K562 (cell line): Measurements from ENCODE around the gene TMPO. TPM values are rescaled to one million over a fixed set of nuclear protein-coding genes. Genes with fewer than 3 reads are reported as not detected.

Experiments used
- CXXC5 ChIP-seq: fragments of 250-450 bp; sonication (Bioruptor Pico); IDR thresholded peaks from 2 replicates; pipeline ENCODE4 v1.8.0; 2022; ENCODE audit warnings: inconsistent platforms, mild to moderate bottlenecking, moderate library complexity
- HDAC3 ChIP-seq: fragments of 450-650 bp; IDR thresholded peaks from 2 replicates; pipeline ENCODE4 v1.6.1; 2018; ENCODE audit warnings: borderline replicate concordance, mild to moderate bottlenecking, moderate library complexity; ENCODE audit not compliant: partially characterized antibody
- LEF1 ChIP-seq: fragments of 450-650 bp; IDR thresholded peaks from 2 replicates; pipeline ENCODE4 v1.6.1; 2016; ENCODE audit warnings: mild to moderate bottlenecking
- NFE2 ChIP-seq: IDR thresholded peaks from 2 replicates; pipeline ENCODE4 v1.6.1; 2014; ENCODE audit warnings: antibody characterized with exemption, low read depth
- ZBTB17 ChIP-seq: fragments of 450-650 bp; formaldehyde crosslinking; IDR thresholded peaks from 2 replicates; pipeline ENCODE4 v1.4.0; 2020; ENCODE audit warnings: mild to moderate bottlenecking
- ZNF12 ChIP-seq: sonication (generic); formaldehyde crosslinking; IDR thresholded peaks from 2 replicates; pipeline ENCODE4 v1.4.0; 2020; ENCODE audit warnings: mild to moderate bottlenecking, missing genetic modification reagents
- polyA plus RNA-seq, 8 experiments: library from polyadenylated mRNA; depleted of rRNA in 4 of 8; stranded (reverse) in 5 of 8; unstranded in 3 of 8; fragments of >200 nt; fragmentation: Nextera tagmentation in 2 of 8; fragmentation: Illumina TruSeq in 1 of 8; extraction: Ambion mirVana in 2 of 8; extraction: Trizol in 1 of 8; gene quantifications; 2 replicates each; pipeline versions ENCODE4 v1.2.1 to v1.2.3, GENCODE V29; 2011 to 2014; ENCODE audit warnings: inconsistent platforms in 1 of 8, missing spikeins in 1 of 8
- total RNA-seq, 7 experiments: library from RNA; depleted of rRNA in 6 of 7; stranded (reverse); fragments of >200 nt in 6 of 7; fragmentation: Illumina TruSeq in 2 of 7; extraction: Trizol in 2 of 7; gene quantifications; 2 replicates each; pipeline versions ENCODE4 v1.2.1 to v1.2.3, GENCODE V29; 2011 to 2021; ENCODE audit warnings: low replicate concordance in 1 of 7
- TF ChIP-seq, protein P1 (sequence below): fragments of 450-650 bp; IDR thresholded peaks from 2 replicates; pipeline ENCODE4 v1.6.1; 2016; ENCODE audit warnings: mild to moderate bottlenecking, moderate library complexity

TMPO gene
- total and polyA plus RNA-seq, 9 of the 15 experiments (the other 6 are each of a cell fraction or from before 2014, with no cell fraction given) = 62.1 to 263 (median 182) TPM

DNA sequence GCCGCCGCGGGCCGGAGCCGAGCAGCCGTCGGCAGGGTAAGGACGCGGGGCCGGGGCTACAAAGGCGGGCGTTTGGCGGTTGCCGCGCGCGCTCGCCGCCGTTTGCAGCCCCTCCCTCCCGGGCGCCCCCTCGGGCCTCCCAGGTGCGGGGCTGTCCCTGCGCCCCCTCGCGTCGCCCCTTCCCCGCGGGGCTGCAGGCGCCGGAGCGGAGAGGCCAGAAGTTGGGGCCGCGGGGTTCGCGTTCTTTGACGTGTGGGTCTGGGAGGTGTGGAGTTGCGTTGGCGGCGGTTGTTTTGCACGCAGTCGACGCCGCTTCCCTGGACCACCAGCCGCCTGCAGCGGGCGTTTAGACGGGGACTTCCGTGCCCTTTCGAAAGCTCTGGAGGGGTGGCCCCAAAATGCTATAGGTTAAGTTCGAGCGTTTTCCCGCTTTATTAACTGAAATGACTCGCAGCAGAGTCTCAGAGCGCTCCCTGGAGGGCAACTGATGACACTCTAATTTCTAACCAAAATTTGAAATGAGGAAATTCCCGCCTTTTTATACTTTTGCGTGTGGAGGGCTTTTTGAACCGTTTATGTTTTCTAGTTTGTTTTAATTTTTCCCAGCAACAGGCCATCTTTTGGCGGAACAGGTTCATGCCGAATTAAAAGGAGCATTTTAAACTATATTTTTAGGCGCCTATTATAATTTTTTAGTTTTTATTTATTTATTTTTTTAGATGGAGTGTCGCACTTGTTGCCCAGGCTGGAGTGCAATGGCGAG lies 902 bp downstream of the TMPO start (continued):
- TF ChIP-seq, protein P1, sequence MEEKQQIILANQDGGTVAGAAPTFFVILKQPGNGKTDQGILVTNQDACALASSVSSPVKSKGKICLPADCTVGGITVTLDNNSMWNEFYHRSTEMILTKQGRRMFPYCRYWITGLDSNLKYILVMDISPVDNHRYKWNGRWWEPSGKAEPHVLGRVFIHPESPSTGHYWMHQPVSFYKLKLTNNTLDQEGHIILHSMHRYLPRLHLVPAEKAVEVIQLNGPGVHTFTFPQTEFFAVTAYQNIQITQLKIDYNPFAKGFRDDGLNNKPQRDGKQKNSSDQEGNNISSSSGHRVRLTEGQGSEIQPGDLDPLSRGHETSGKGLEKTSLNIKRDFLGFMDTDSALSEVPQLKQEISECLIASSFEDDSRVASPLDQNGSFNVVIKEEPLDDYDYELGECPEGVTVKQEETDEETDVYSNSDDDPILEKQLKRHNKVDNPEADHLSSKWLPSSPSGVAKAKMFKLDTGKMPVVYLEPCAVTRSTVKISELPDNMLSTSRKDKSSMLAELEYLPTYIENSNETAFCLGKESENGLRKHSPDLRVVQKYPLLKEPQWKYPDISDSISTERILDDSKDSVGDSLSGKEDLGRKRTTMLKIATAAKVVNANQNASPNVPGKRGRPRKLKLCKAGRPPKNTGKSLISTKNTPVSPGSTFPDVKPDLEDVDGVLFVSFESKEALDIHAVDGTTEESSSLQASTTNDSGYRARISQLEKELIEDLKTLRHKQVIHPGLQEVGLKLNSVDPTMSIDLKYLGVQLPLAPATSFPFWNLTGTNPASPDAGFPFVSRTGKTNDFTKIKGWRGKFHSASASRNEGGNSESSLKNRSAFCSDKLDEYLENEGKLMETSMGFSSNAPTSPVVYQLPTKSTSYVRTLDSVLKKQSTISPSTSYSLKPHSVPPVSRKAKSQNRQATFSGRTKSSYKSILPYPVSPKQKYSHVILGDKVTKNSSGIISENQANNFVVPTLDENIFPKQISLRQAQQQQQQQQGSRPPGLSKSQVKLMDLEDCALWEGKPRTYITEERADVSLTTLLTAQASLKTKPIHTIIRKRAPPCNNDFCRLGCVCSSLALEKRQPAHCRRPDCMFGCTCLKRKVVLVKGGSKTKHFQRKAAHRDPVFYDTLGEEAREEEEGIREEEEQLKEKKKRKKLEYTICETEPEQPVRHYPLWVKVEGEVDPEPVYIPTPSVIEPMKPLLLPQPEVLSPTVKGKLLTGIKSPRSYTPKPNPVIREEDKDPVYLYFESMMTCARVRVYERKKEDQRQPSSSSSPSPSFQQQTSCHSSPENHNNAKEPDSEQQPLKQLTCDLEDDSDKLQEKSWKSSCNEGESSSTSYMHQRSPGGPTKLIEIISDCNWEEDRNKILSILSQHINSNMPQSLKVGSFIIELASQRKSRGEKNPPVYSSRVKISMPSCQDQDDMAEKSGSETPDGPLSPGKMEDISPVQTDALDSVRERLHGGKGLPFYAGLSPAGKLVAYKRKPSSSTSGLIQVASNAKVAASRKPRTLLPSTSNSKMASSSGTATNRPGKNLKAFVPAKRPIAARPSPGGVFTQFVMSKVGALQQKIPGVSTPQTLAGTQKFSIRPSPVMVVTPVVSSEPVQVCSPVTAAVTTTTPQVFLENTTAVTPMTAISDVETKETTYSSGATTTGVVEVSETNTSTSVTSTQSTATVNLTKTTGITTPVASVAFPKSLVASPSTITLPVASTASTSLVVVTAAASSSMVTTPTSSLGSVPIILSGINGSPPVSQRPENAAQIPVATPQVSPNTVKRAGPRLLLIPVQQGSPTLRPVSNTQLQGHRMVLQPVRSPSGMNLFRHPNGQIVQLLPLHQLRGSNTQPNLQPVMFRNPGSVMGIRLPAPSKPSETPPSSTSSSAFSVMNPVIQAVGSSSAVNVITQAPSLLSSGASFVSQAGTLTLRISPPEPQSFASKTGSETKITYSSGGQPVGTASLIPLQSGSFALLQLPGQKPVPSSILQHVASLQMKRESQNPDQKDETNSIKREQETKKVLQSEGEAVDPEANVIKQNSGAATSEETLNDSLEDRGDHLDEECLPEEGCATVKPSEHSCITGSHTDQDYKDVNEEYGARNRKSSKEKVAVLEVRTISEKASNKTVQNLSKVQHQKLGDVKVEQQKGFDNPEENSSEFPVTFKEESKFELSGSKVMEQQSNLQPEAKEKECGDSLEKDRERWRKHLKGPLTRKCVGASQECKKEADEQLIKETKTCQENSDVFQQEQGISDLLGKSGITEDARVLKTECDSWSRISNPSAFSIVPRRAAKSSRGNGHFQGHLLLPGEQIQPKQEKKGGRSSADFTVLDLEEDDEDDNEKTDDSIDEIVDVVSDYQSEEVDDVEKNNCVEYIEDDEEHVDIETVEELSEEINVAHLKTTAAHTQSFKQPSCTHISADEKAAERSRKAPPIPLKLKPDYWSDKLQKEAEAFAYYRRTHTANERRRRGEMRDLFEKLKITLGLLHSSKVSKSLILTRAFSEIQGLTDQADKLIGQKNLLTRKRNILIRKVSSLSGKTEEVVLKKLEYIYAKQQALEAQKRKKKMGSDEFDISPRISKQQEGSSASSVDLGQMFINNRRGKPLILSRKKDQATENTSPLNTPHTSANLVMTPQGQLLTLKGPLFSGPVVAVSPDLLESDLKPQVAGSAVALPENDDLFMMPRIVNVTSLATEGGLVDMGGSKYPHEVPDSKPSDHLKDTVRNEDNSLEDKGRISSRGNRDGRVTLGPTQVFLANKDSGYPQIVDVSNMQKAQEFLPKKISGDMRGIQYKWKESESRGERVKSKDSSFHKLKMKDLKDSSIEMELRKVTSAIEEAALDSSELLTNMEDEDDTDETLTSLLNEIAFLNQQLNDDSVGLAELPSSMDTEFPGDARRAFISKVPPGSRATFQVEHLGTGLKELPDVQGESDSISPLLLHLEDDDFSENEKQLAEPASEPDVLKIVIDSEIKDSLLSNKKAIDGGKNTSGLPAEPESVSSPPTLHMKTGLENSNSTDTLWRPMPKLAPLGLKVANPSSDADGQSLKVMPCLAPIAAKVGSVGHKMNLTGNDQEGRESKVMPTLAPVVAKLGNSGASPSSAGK = peak; percentile 93
- peak; percentile 40; the same call in 1 of the 2 replicates for TF ChIP-seq NFE2
- TF ChIP-seq HDAC3 = no peak
- peak; percentile 85 for TF ChIP-seq CXXC5 (CRISPR knock-in tag)
- TF ChIP-seq LEF1 = peak; percentile 43; the same call in 1 of the 2 replicates
- peak; percentile 80; the same call in 1 of the 2 replicates for TF ChIP-seq ZNF12 (CRISPR knock-in tag)
- no peak for TF ChIP-seq ZBTB17 (CRISPR knock-in tag)
